Common myeloid progenitor, CD34-positive (primary cell): Measurements from ENCODE around the gene WDTC1.
A peak's percentile ranks its signal among the peaks of the same experiment; 100 is the strongest.

ENCODE experiments used
- CTCF ChIA-PET: fragments of 350-600 bp; sonication (Branson Sonifier 250); formaldehyde crosslinking; loops from one replicate; lab custom pipeline; 2021; ENCODE audit warnings: antibody characterized with exemption; lab: Charles Lee
- POLR2A ChIA-PET: fragments of 350-600 bp; sonication (Branson Sonifier 250); formaldehyde crosslinking; loops from one replicate; lab custom pipeline; 2021; ENCODE audit warnings: antibody characterized with exemption; lab: Charles Lee
- DNase-seq, 3 donors: peaks; one replicate each; pipeline versions ENCODE4 v3.0.0 to v3.0.0-alpha.2; 2013
- H3K27ac ChIP-seq, 2 experiments: 1 replicate in 1 of 2; 2 replicates in 1 of 2; pipeline ENCODE4 v1.7.0; 2013; ENCODE audit warnings: inconsistent platforms in 2 of 2, low read length in 2 of 2, mild to moderate bottlenecking in 2 of 2, low read depth in 1 of 2, moderate library complexity in 1 of 2; ENCODE audit not compliant: severe bottlenecking in 2 of 2, insufficient read depth in 1 of 2, poor library complexity in 1 of 2
- H3K27me3 ChIP-seq, 5 experiments: replicated peaks in 2 of 5; 1 replicate in 3 of 5; 2 replicates in 2 of 5; pipeline versions ENCODE4 v1.6.1 to v1.7.0; 2013; ENCODE audit warnings: low read length in 4 of 5, mild to moderate bottlenecking in 2 of 5, moderate library complexity in 2 of 5, inconsistent platforms in 1 of 5; ENCODE audit not compliant: insufficient read depth in 5 of 5, control insufficient read depth in 4 of 5
- H3K36me3 ChIP-seq, 4 experiments: 1 replicate in 2 of 4; 2 replicates in 2 of 4; pipeline versions ENCODE4 v1.6.1 to v1.7.0; 2013; ENCODE audit warnings: low read length in 3 of 4, control low read depth in 1 of 4, mild to moderate bottlenecking in 1 of 4; ENCODE audit not compliant: control insufficient read depth in 4 of 4, insufficient read depth in 4 of 4
- H3K4me1 ChIP-seq, 4 experiments: 1 replicate in 3 of 4; 2 replicates in 1 of 4; pipeline versions ENCODE4 v1.6.1 to v1.7.1; 2013; ENCODE audit warnings: low read length in 3 of 4, mild to moderate bottlenecking in 3 of 4, control low read depth in 1 of 4, inconsistent platforms in 1 of 4, moderate library complexity in 1 of 4; ENCODE audit not compliant: control insufficient read depth in 4 of 4, insufficient read depth in 4 of 4; ENCODE audit errors: control extremely low read depth in 1 of 4
- H3K4me3 ChIP-seq, 7 experiments: 1 replicate in 4 of 7; 2 replicates in 3 of 7; pipeline versions ENCODE4 v1.5.1 to v1.7.0; 2013; ENCODE audit warnings: mild to moderate bottlenecking in 7 of 7, low read length in 6 of 7, moderate library complexity in 6 of 7, inconsistent platforms in 2 of 7, low read depth in 2 of 7, control low read depth in 1 of 7; ENCODE audit not compliant: insufficient read depth in 4 of 7, control insufficient read depth in 1 of 7; ENCODE audit errors: extremely low read depth in 1 of 7
- H3K9me3 ChIP-seq, 5 experiments: 1 replicate in 4 of 5; 2 replicates in 1 of 5; pipeline versions ENCODE4 v1.6.1 to v1.7.1; 2013; ENCODE audit warnings: low read length in 4 of 5, mild to moderate bottlenecking in 2 of 5, inconsistent platforms in 1 of 5, low read depth in 1 of 5, moderate library complexity in 1 of 5; ENCODE audit not compliant: control insufficient read depth in 4 of 5, insufficient read depth in 2 of 5; ENCODE audit errors: control extremely low read depth in 1 of 5
- WGBS: methylation state at CpG from one replicate; pipeline ENCODE4 v1.1.5; 2013; ENCODE audit not compliant: insufficient coverage; 5-methylcytosine and 5-hydroxymethylcytosine counted together

The WDTC1 gene

DNA sequence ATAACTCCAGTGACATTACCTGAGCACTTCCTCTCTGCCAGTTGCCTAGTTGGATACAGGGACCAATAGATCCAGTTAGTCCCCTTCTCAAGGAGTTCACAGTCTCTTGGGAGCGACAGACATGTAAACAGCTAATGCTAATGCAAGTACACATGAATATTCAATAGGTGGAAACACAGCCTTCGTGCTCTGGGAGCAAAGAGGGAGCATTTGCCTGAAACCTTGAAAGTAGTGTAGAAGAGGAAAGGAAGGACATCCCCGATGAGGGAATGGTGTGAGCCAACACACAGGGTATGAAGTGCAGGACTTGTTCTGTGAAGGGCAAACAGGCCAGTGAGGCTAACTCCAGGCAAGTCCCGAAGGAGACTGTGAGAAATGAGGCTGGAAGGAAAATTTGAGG is 83.7 kb downstream of the WDTC1 start:
- no peak overlapping the region for H3K4me3 ChIP-seq
- no peak overlapping the region for H3K27ac ChIP-seq
- DNase-seq, result no peak
- H3K27me3 ChIP-seq, result peaks cover 0 to 3% (median 2%) of the 10 kb centered on the region in 5 experiments
- ChIA-PET CTCF (interaction anchor here (1.9 to 2.2 kb wide), 2 partner anchors 21 to 77 kb away, joined by 8 read pairs; no protein-coding TSS in a partner anchor), POLR2A (no interaction called here)
- H3K4me1 ChIP-seq, result peaks cover 6 to 13% (median 9%) of the 10 kb centered on the region in 4 experiments
- no peaks in the 10 kb centered on the region for H3K9me3 ChIP-seq
- no peaks in the 10 kb centered on the region for H3K36me3 ChIP-seq
- 51% methylated on average over 3 of the region's 4 CpGs for WGBS

GRCh38 chr1:27318596-27318995 is 84.2 kb downstream of the WDTC1 start:
- Histone ChIP-seq H3K4me3 (no peak overlapping the region), H3K9me3 (no peaks in the 10 kb centered on the region), H3K27me3 (peaks cover 0 to 3% (median 2%) of the 10 kb centered on the region in 5 experiments), H3K27ac (no peak overlapping the region), H3K4me1 (peaks cover 10 to 18% (median 13%) of the 10 kb centered on the region in 4 experiments), H3K36me3 (no peaks in the 10 kb centered on the region)
- ChIA-PET POLR2A (no interaction called here), CTCF (interaction anchor here (0.9 to 2.2 kb wide), 4 partner anchors 8 to 77 kb away, joined by 3 to 8 read pairs (median 6); no protein-coding TSS in a partner anchor)
- WGBS, result no CpG with 5 or more reads among the region's 1 CpG
- no peak for DNase-seq

- Histone ChIP-seq H3K36me3 (peaks cover 7 to 26% (median 20%) of the 10 kb centered on the region in 4 experiments), H3K27ac (peak within 1 kb of the TSS; percentile 97 to 98), H3K4me3 (peak within 1 kb of the TSS; percentile 74 to 100 (median 99)), H3K27me3 (peaks cover 0 to 3% (median 2%) of the 10 kb centered on the region in 5 experiments), H3K4me1 (peaks cover 10 to 19% (median 14%) of the 10 kb centered on the region in 4 experiments), H3K9me3 (no peaks in the 10 kb centered on the region)
- ChIA-PET POLR2A (interaction anchor here (0.6 kb wide), 1 partner anchor 350 kb away, joined by 3 read pairs; the partner anchor contains the start of gene IFI6), CTCF (interaction anchor here (0.6 to 3.5 kb wide), 4 partner anchors 11 to 285 kb away, joined by 3 to 32 read pairs (median 7); no protein-coding TSS in a partner anchor)
- DNase-seq, result peak; percentile 98 to 99 (median 98)
- 0% methylated on average over 55 of the region's 67 CpGs for WGBS
Observed at GRCh38 chr1:27321813-27322568, 87.6 kb downstream of the WDTC1 start, which contains the start of gene TMEM222. TMEM222 (plus strand) TSS chr1:27322163; CDS start chr1:27322198, 35 bp downstream.

DNA sequence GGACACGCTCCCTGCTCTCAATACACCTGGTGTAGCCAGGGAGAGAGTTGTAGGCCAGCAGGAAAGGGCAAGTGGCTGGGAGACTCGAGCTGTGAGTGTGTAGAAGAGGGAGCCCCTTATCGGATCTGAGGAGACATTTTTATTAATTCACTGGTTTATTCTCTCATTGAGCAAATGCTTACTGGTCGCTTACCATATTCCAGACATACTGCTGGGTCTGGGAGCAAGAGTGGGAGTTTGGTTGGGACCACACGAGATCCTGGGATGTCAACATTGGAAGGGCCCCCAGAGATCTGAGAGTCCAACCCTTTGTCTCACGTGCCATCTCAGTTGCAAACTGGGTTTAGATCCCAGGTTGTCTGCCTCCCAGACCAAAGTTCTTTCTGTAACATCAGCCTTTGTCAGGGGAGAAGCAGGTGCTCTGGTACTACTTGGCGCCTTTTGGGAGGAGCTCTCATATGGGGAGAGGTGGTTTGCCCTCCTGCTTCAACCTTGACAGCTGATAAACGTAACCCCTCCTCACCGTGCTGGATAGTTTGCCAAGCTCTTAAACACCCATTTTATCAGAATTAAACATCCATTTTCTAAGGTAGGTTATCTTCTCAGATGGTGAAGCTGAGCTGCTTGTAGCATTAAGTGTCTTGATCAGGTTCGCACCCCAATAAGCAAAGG is 88.3 kb downstream of the WDTC1 start:
- H3K4me1 ChIP-seq, result peaks cover 10 to 19% (median 14%) of the 10 kb centered on the region in 4 experiments
- peak overlapping the region; percentile 74 to 100 (median 99) for H3K4me3 ChIP-seq
- peak in 1 of 3 donors; percentile 12 for DNase-seq
- H3K27me3 ChIP-seq, result peaks cover 0 to 3% (median 2%) of the 10 kb centered on the region in 5 experiments
- ChIA-PET POLR2A (interaction anchor here (0.6 to 0.8 kb wide), 2 partner anchors 47 to 349 kb away, joined by 3 read pairs; partner anchors contain the start of gene IFI6), CTCF (interaction anchor here (0.6 to 3.5 kb wide), 10 partner anchors 11 to 346 kb away, joined by 3 to 32 read pairs (median 3); no protein-coding TSS in a partner anchor)
- H3K36me3 ChIP-seq, result peaks cover 7 to 32% (median 22%) of the 10 kb centered on the region in 4 experiments
- no peaks in the 10 kb centered on the region for H3K9me3 ChIP-seq
- 0% methylated on average over 7 of the region's 10 CpGs for WGBS
- peak overlapping the region; percentile 97 to 98 for H3K27ac ChIP-seq

- Histone ChIP-seq H3K27me3 (no peaks in the 10 kb centered on the region), H3K9me3 (no peaks in the 10 kb centered on the region), H3K27ac (no peak overlapping the region), H3K4me1 (peaks cover 10 to 19% (median 14%) of the 10 kb centered on the region in 4 experiments), H3K4me3 (no peak overlapping the region), H3K36me3 (peaks cover 9 to 43% (median 36%) of the 10 kb centered on the region in 4 experiments)
- ChIA-PET POLR2A (no interaction called here), CTCF (interaction anchor here (0.9 to 3.5 kb wide), 8 partner anchors 8 to 70 kb away, joined by 3 to 32 read pairs (median 7); no protein-coding TSS in a partner anchor)
- DNase-seq, result no peak
- WGBS, result 97% methylated on average over 15 of the region's 15 CpGs
Observed at GRCh38 chr1:27325286-27325685, 90.9 kb downstream of the WDTC1 start.

DNA sequence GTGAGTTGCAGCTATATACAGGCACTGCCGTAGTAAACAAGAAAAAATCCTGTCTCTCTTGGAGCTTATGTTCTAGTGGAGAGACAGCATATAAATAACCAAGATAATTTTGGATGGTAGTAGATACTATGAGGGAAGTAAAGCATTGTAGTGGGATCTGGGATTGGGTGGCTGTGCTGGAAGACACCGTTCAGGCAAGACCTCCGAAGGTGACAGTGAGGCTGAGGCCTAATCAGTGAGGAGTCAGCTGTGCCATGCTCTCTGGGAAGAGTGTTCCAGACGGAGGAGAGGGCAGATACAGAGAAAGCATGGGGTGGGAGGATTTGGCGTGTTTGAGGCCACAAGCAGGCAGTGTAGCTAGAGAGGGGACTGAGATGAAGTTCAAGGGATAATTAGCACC is 93.5 kb downstream of the WDTC1 start:
- Histone ChIP-seq H3K27me3 (no peaks in the 10 kb centered on the region), H3K9me3 (no peaks in the 10 kb centered on the region), H3K27ac (no peak overlapping the region), H3K4me3 (no peak overlapping the region), H3K36me3 (peaks cover 9 to 69% (median 57%) of the 10 kb centered on the region in 4 experiments), H3K4me1 (peaks cover 5 to 9% (median 7%) of the 10 kb centered on the region in 4 experiments)
- CTCF ChIA-PET, result interaction anchor here (0.7 to 3.5 kb wide), 11 partner anchors 8 to 279 kb away, joined by 3 to 13 read pairs (median 5); partner anchors contain the start of genes AHDC1 and SYTL1
- no peak for DNase-seq
- 98% methylated on average over 4 of the region's 5 CpGs for WGBS
- POLR2A ChIA-PET, result no interaction called here
